SK-N-SH (cell line): ENCODE measurements around the gene SS18.

Experiments used
- CTCF ChIP-seq: fragments of 200-600 bp; sonication (generic); IDR thresholded peaks from 2 replicates; pipeline ENCODE4 v1.6.1; 2017; ENCODE audit warnings: antibody characterized with exemption, mild to moderate bottlenecking, moderate library complexity
- EP300 ChIP-seq, 2 experiments: IDR thresholded peaks; 2 replicates each; pipeline versions ENCODE4 v1.4.0 to v1.6.1; 2012; ENCODE audit warnings: borderline replicate concordance in 1 of 2, low read depth in 1 of 2, low read length in 1 of 2
- EZH2phosphoT487 ChIP-seq: fragments of 200-600 bp; sonication (generic); IDR thresholded peaks from 2 replicates; pipeline ENCODE4 v1.6.1; 2017; ENCODE audit warnings: low read depth, mixed run types, mild to moderate bottlenecking, antibody characterized with exemption, moderate library complexity, borderline replicate concordance
- GABPA ChIP-seq: IDR thresholded peaks from 2 replicates; pipeline ENCODE4 v1.4.0; 2012; ENCODE audit warnings: low read depth, mild to moderate bottlenecking
- JUND ChIP-seq: IDR thresholded peaks from 2 replicates; pipeline ENCODE4 v1.4.0; 2012
- MEF2A ChIP-seq: IDR thresholded peaks from 2 replicates; pipeline ENCODE4 v1.4.0; 2012; ENCODE audit warnings: low read depth, borderline replicate concordance
- MXI1 ChIP-seq: IDR thresholded peaks from 2 replicates; pipeline ENCODE4 v1.6.1; 2012; ENCODE audit warnings: mild to moderate bottlenecking, low read depth, low read length, improper control_type of control experiment
- POLR2AphosphoS5 ChIP-seq: IDR thresholded peaks from 2 replicates; pipeline ENCODE4 v1.6.1; 2012; ENCODE audit warnings: low read depth, low read length
- RAD21 ChIP-seq: IDR thresholded peaks from 2 replicates; pipeline ENCODE4 v1.6.1; 2012; ENCODE audit warnings: mild to moderate bottlenecking, low read length
- RXRA ChIP-seq: IDR thresholded peaks from 2 replicates; pipeline ENCODE4 v1.4.0; 2012; ENCODE audit warnings: low read depth, mild to moderate bottlenecking, borderline replicate concordance
- USF1 ChIP-seq: IDR thresholded peaks from 2 replicates; pipeline ENCODE4 v1.4.0; 2012; ENCODE audit warnings: low read depth, borderline replicate concordance
- YY1 ChIP-seq: IDR thresholded peaks from 2 replicates; pipeline ENCODE4 v1.4.0; 2012; ENCODE audit warnings: low read depth, mild to moderate bottlenecking

- TF ChIP-seq RXRA (no peak), JUND (no peak), EZH2phosphoT487 (no peak), CTCF (no peak), MEF2A (no peak), USF1 (no peak), RAD21 (no peak), GABPA (no peak), MXI1 (no peak), YY1 (no peak), POLR2AphosphoS5 (no peak), EP300 (IDR thresholded peaks at IDR 0.05; ENCODE audit: borderline replicate concordance in 1 of 2, low read depth in 1 of 2, low read length in 1 of 2) (no peak)
These were observed 37.4 kb upstream of the SS18 start for GRCh38 chr18:26127786-26128185.
